H1 (cell line): ENCODE results near the gene DES. TPM values are rescaled to one million over a fixed set of nuclear protein-coding genes. Genes with fewer than 3 reads are reported as not detected.

Source experiments
- BRCA1 ChIP-seq: IDR thresholded peaks from 2 replicates; pipeline ENCODE4 v1.6.1; 2012; ENCODE audit warnings: low read depth, low read length, improper control_type of control experiment
- CEBPB ChIP-seq: IDR thresholded peaks from 2 replicates; pipeline ENCODE4 v1.6.1; 2012; ENCODE audit warnings: low read depth, low read length
- GABPA ChIP-seq: IDR thresholded peaks from 2 replicates; pipeline ENCODE4 v1.6.1; 2011; ENCODE audit warnings: mild to moderate bottlenecking, low read length, moderate library complexity, borderline replicate concordance; ENCODE audit not compliant: insufficient read depth
- GTF2F1 ChIP-seq: IDR thresholded peaks from 2 replicates; pipeline ENCODE4 v1.6.1; 2012; ENCODE audit warnings: low read depth, low read length, improper control_type of control experiment, borderline replicate concordance
- JUN ChIP-seq: IDR thresholded peaks from 2 replicates; pipeline ENCODE4 v1.6.1; 2011; ENCODE audit warnings: low read depth, mild to moderate bottlenecking, improper control_type of control experiment, low read length
- RBBP5 ChIP-seq: IDR thresholded peaks from 2 replicates; pipeline ENCODE4 v1.7.1; 2012; ENCODE audit warnings: low read depth, mild to moderate bottlenecking, inconsistent platforms, low read length, moderate library complexity, borderline replicate concordance
- SIRT6 ChIP-seq: IDR thresholded peaks from one replicate; pipeline ENCODE4 v1.7.1; 2012; ENCODE audit warnings: low read length, inconsistent platforms
- polyA plus RNA-seq, 7 experiments: library from polyadenylated mRNA; depleted of rRNA in 3 of 7; stranded (reverse) in 5 of 7; unstranded in 2 of 7; fragments of >200 nt in 5 of 7; fragments of 200-250 nt in 2 of 7; gene quantifications; 1 replicate in 5 of 7; 2 replicates in 1 of 7; 4 replicates in 1 of 7; pipeline versions ENCODE4 v1.2.1 to v1.2.3, GENCODE V29; 2011 to 2013; ENCODE audit warnings: missing spikeins in 2 of 7, mixed read lengths in 2 of 7
- total RNA-seq: library from RNA; stranded (reverse); fragmentation: NEBNext Ultra II Directional; extraction: Animal tissue kit (Norgen Biotek cat#: 25700); gene quantifications from 2 replicates; pipeline ENCODE4 v1.2.1, GENCODE V29; 2021
- TF ChIP-seq, protein P1 (sequence below): IDR thresholded peaks from 2 replicates; pipeline ENCODE4 v1.6.1; 2012; ENCODE audit warnings: inconsistent platforms

Gene DES
- total and polyA plus RNA-seq, 2 of the 8 experiments (the other 6 are each of a cell fraction or from before 2014, with no cell fraction given) = 1.8 to 4.3 TPM

DNA sequence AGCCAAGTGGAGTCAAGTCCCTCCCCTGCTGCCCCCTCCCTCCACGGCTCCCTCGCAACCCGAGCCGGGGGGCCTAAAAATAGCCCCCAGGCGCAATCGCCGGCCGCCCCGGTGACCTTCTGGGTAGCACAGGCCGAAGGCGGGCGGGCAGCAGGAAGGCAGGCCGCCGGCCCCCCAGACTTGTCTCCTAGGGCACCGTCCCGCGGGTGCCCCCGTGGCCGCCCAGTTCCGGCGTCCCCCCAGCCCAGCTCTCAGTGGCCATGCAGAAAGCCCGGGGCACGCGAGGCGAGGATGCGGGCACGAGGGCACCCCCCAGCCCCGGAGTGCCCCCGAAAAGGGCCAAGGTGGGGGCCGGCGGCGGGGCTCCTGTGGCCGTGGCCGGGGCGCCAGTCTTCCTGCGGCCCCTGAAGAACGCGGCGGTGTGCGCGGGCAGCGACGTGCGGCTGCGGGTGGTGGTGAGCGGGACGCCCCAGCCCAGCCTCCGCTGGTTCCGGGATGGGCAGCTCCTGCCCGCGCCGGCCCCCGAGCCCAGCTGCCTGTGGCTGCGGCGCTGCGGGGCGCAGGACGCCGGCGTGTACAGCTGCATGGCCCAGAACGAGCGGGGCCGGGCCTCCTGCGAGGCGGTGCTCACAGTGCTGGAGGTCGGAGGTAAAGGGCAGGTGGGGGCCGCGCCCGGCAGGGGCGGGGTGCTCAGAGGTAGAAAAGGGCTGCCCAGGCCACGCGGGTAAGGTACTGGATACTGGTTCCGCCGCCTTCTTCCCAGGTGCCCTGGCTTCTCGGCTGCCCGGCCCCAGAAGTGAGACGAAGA, 16.7 kb downstream of the DES start, which contains the start of gene SPEG (continued):
- TF ChIP-seq JUN (no peak), CEBPB (no peak), GABPA (no peak), BRCA1 (no peak), RBBP5 (0 out of 2 replicates have a peak, but pooled peaks have one; percentile 35), SIRT6 (no peak), GTF2F1 (no peak)
- TF ChIP-seq, protein P1, sequence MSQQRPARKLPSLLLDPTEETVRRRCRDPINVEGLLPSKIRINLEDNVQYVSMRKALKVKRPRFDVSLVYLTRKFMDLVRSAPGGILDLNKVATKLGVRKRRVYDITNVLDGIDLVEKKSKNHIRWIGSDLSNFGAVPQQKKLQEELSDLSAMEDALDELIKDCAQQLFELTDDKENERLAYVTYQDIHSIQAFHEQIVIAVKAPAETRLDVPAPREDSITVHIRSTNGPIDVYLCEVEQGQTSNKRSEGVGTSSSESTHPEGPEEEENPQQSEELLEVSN = peak; percentile 61
